GM23338 (cell line): ENCODE measurements around the gene NFX1. TPM values are rescaled to one million over a fixed set of nuclear protein-coding genes. Genes with fewer than 3 reads are reported as not detected.

Source experiments
- ATAC-seq: fragments of 200-7000 bp; cut with Tn5 transposase; 3 replicates; pipeline ENCODE4 v1.9.1; 2020
- DNase-seq: peaks from one replicate; pipeline ENCODE4 v3.0.0-alpha.2; 2015; ENCODE audit warnings: low spot score
- H2AFZ ChIP-seq: fragments of 200-600 bp; sonication (generic); 2 replicates; pipeline ENCODE4 v1.8.0; 2016; ENCODE audit warnings: antibody characterized with exemption, mild to moderate bottlenecking, moderate library complexity
- H3F3A ChIP-seq: fragments of 200-600 bp; sonication (generic); replicated peaks from 2 replicates; pipeline ENCODE4 v1.8.0; 2017; ENCODE audit warnings: antibody characterized with exemption, mixed run types, low read depth
- H3K27ac ChIP-seq: fragments of 200-600 bp; sonication (generic); 2 replicates; pipeline ENCODE4 v1.6.1; 2016; ENCODE audit warnings: low read depth
- H3K27me3 ChIP-seq: fragments of 200-600 bp; sonication (generic); 2 replicates; pipeline ENCODE4 v1.8.0; 2016; ENCODE audit warnings: mild to moderate bottlenecking, mixed run types, moderate library complexity; ENCODE audit not compliant: insufficient read depth
- H3K36me3 ChIP-seq: fragments of 200-600 bp; sonication (generic); 2 replicates; pipeline ENCODE4 v1.8.0; 2016; ENCODE audit warnings: mild to moderate bottlenecking; ENCODE audit not compliant: insufficient read depth
- H3K4me1 ChIP-seq: fragments of 200-600 bp; sonication (generic); 2 replicates; pipeline ENCODE4 v1.8.0; 2016; ENCODE audit warnings: mild to moderate bottlenecking, moderate library complexity; ENCODE audit not compliant: insufficient read depth
- H3K4me2 ChIP-seq: fragments of 200-600 bp; sonication (generic); 2 replicates; pipeline ENCODE4 v1.7.1; 2017; ENCODE audit warnings: mixed run types
- H3K4me3 ChIP-seq: fragments of 200-600 bp; sonication (generic); 2 replicates; pipeline ENCODE4 v1.6.1; 2016; ENCODE audit warnings: mixed run types
- H3K79me2 ChIP-seq: fragments of 200-600 bp; sonication (generic); replicated peaks from 2 replicates; pipeline ENCODE4 v1.8.0; 2017; ENCODE audit warnings: mild to moderate bottlenecking; ENCODE audit not compliant: insufficient read depth
- H3K9me2 ChIP-seq: fragments of 200-600 bp; sonication (generic); 2 replicates; pipeline ENCODE4 v1.8.0; 2017; ENCODE audit not compliant: insufficient read depth
- H4K20me1 ChIP-seq: fragments of 200-600 bp; sonication (generic); replicated peaks from 2 replicates; pipeline ENCODE4 v1.8.0; 2017; ENCODE audit warnings: mild to moderate bottlenecking; ENCODE audit not compliant: insufficient read depth
- H3K27ac Mint-ChIP-seq: 2 replicates; pipeline ENCODE4 v1.8.0; 2020; ENCODE audit warnings: inconsistent platforms, mild to moderate bottlenecking, moderate library complexity, mixed read lengths
- H3K27me3 Mint-ChIP-seq: 3 replicates; pipeline ENCODE4 v1.8.0; 2022; ENCODE audit warnings: low read depth, mild to moderate bottlenecking, moderate library complexity, mixed read lengths, inconsistent platforms; ENCODE audit not compliant: insufficient read depth, poor library complexity
- H3K36me3 Mint-ChIP-seq: 3 replicates; pipeline ENCODE4 v1.8.0; 2021; ENCODE audit warnings: low read depth, mild to moderate bottlenecking, inconsistent platforms, moderate library complexity, mixed read lengths
- H3K4me1 Mint-ChIP-seq: 3 replicates; pipeline ENCODE4 v1.8.0; 2020; ENCODE audit warnings: mild to moderate bottlenecking, inconsistent platforms, mixed read lengths
- H3K4me3 Mint-ChIP-seq: 3 replicates; pipeline ENCODE4 v1.8.0; 2021; ENCODE audit warnings: moderate library complexity, mild to moderate bottlenecking, inconsistent platforms, mixed read lengths
- H3K9me3 Mint-ChIP-seq: 3 replicates; pipeline ENCODE4 v1.8.0; 2020; ENCODE audit warnings: moderate library complexity, mild to moderate bottlenecking, inconsistent platforms, mixed read lengths
- CREB1 ChIP-seq: fragments of 250-450 bp; sonication (Bioruptor Pico); IDR thresholded peaks from 2 replicates; pipeline ENCODE4 v1.5.0; 2020; ENCODE audit warnings: low read depth, mild to moderate bottlenecking, moderate library complexity
- ETS1 ChIP-seq: IDR thresholded peaks from 2 replicates; pipeline ENCODE4 v1.6.1; 2016; ENCODE audit warnings: antibody characterized with exemption
- EZH2 ChIP-seq: fragments of 200-600 bp; sonication (generic); IDR thresholded peaks from one replicate; pipeline ENCODE4 v1.8.0; 2017; ENCODE audit warnings: antibody characterized with exemption, mild to moderate bottlenecking, low read depth; ENCODE audit not compliant: unreplicated experiment
- EZH2phosphoT487 ChIP-seq: fragments of 200-600 bp; sonication (generic); IDR thresholded peaks from one replicate; pipeline ENCODE4 v1.8.1; 2018; ENCODE audit warnings: antibody characterized with exemption; ENCODE audit not compliant: unreplicated experiment
- JUNB ChIP-seq: IDR thresholded peaks from one replicate; pipeline ENCODE4 v1.6.1; 2016; ENCODE audit warnings: antibody characterized with exemption; ENCODE audit not compliant: unreplicated experiment
- NANOG ChIP-seq: IDR thresholded peaks from 2 replicates; pipeline ENCODE4 v1.6.1; 2016; ENCODE audit warnings: antibody characterized with exemption, borderline replicate concordance
- POLR2AphosphoS5 ChIP-seq: IDR thresholded peaks from 2 replicates; pipeline ENCODE4 v1.6.1; 2016; ENCODE audit warnings: antibody characterized with exemption, low read depth
- REST ChIP-seq: IDR thresholded peaks from one replicate; pipeline ENCODE4 v1.6.1; 2018; ENCODE audit warnings: antibody characterized with exemption; ENCODE audit not compliant: unreplicated experiment
- STAT1 ChIP-seq: IDR thresholded peaks from one replicate; pipeline ENCODE4 v1.6.1; 2016; ENCODE audit warnings: antibody characterized with exemption; ENCODE audit not compliant: unreplicated experiment
- ZNF114 ChIP-seq: fragments of 250-450 bp; sonication (Bioruptor Pico); IDR thresholded peaks from 2 replicates; pipeline ENCODE4 v1.5.0; 2020; ENCODE audit warnings: mild to moderate bottlenecking, moderate library complexity
- ZNF462 ChIP-seq: fragments of 250-450 bp; sonication (Bioruptor Pico); IDR thresholded peaks from 2 replicates; pipeline ENCODE4 v1.5.0; 2020; ENCODE audit warnings: mild to moderate bottlenecking, moderate library complexity
- polyA plus RNA-seq: library from polyadenylated mRNA; unstranded; fragments of >200 nt; fragmentation: Nextera tagmentation; extraction: Ambion mirVana; gene quantifications from 2 replicates; pipeline ENCODE4 v1.2.1, GENCODE V29; 2016
- total RNA-seq: library from RNA; depleted of rRNA; stranded (reverse); fragments of >200 nt; shearing (Covaris generic); gene quantifications from 2 replicates; pipeline ENCODE4 v1.2.3, GENCODE V29; 2014

The NFX1 gene
- total and polyA plus RNA-seq, 2 experiments from 2014 or later = 13.9 to 26.1 TPM

GRCh38 chr9:33257276-33257675 is 33.0 kb upstream of the NFX1 start:
- Histone ChIP-seq H3K9me2 (no peaks in the 10 kb centered on the region), H3K4me3 (no peak overlapping the region), H2AFZ (no peak overlapping the region), H3F3A (no peaks in the 10 kb centered on the region), H4K20me1 (peaks cover 19% of the 10 kb centered on the region; the same call in 1 of the 2 replicates), H3K27me3 (no peaks in the 10 kb centered on the region), H3K27ac (no peak overlapping the region), H3K4me2 (no peak overlapping the region), H3K79me2 (peaks cover 9% of the 10 kb centered on the region; the same call in 1 of the 2 replicates), H3K4me1 (no peaks in the 10 kb centered on the region), H3K36me3 (peaks cover 86% of the 10 kb centered on the region)
- H3K27ac Mint-ChIP-seq = no peak overlapping the region
- no peaks in the 10 kb centered on the region for H3K9me3 Mint-ChIP-seq
- no peaks in the 10 kb centered on the region for H3K4me1 Mint-ChIP-seq
- TF ChIP-seq STAT1 = no peak
- TF ChIP-seq NANOG = no peak
- TF ChIP-seq CREB1 (CRISPR knock-in tag) = no peak
- no peak for TF ChIP-seq EZH2phosphoT487
- no peak for TF ChIP-seq ZNF462
- no peak for TF ChIP-seq ZNF114 (CRISPR knock-in tag)
- TF ChIP-seq EZH2 = no peak
- TF ChIP-seq JUNB = no peak
- TF ChIP-seq ETS1 = no peak
- no peak for TF ChIP-seq REST
- no peak for TF ChIP-seq POLR2AphosphoS5
- DNase-seq = no peak
- no peaks in the 10 kb centered on the region for H3K27me3 Mint-ChIP-seq
- no peak for ATAC-seq
- H3K4me3 Mint-ChIP-seq = no peak overlapping the region
- H3K36me3 Mint-ChIP-seq = peaks cover 86% of the 10 kb centered on the region
